Measurements from ENCODE around the gene FBXW11. TPM values are rescaled to one million over a fixed set of nuclear protein-coding genes. Genes with fewer than 3 reads are reported as not detected.
A peak's percentile ranks its signal among the peaks of the same experiment; 100 is the strongest.

Gene FBXW11
- total and polyA plus RNA-seq, 10 donors, result 7.5 to 72.1 (median 54.7) TPM

- H3K9me3 ChIP-seq, result no peaks in the 10 kb centered on the region
- H3K27ac ChIP-seq, result peak overlapping the region in 3 of 8 donors; percentile 41 to 58 (median 58)
- 46 to 50% (median 50%) methylated on average over 2 of the region's 2 CpGs for WGBS, 5 donors
- H3K4me1 ChIP-seq, result peaks cover 0 to 8% (median 0%) of the 10 kb centered on the region in 6 donors
- TF ChIP-seq CTCF (IDR thresholded peaks at IDR 0.05 in 8 of 11, conservative IDR thresholded peaks at IDR 0.05 in 3 of 11) (no peak), POLR2AphosphoS5 (IDR thresholded peaks at IDR 0.05) (no peak), POLR2A (IDR thresholded peaks at IDR 0.05) (no peak)
- peak; percentile 65 for DNase-seq
- intact Hi-C loops (cut with DNase I; ENCODE audit: low total_unique reads), result no loop called here
- peaks cover 0 to 23% (median 0%) of the 10 kb centered on the region in 6 donors for H3K36me3 ChIP-seq
- no peaks in the 10 kb centered on the region for H3K27me3 ChIP-seq (replicated peaks in 1 of 7)
- H3K4me3 ChIP-seq, result no peak overlapping the region
These were observed 166.4 kb downstream of the FBXW11 start for GRCh38 chr5:171840066-171840465.

GRCh38 chr5:171839112-171839511 lies 167.3 kb downstream of the FBXW11 start:
- Histone ChIP-seq H3K9me3 (peaks cover 0 to 3% (median under 1%) of the 10 kb centered on the region in 8 donors), H3K36me3 (peaks cover 0 to 21% (median 0%) of the 10 kb centered on the region in 6 donors), H3K27me3 (replicated peaks in 1 of 7) (no peaks in the 10 kb centered on the region), H3K4me3 (no peak overlapping the region), H3K4me1 (peaks cover 0 to 8% (median 0%) of the 10 kb centered on the region in 6 donors), H3K27ac (no peak overlapping the region)
- no peak for DNase-seq
- intact Hi-C loops (cut with DNase I; ENCODE audit: low total_unique reads), result no loop called here
- TF ChIP-seq POLR2AphosphoS5 (IDR thresholded peaks at IDR 0.05), result no peak
- TF ChIP-seq POLR2A (IDR thresholded peaks at IDR 0.05), result no peak
- no peak for TF ChIP-seq CTCF (IDR thresholded peaks at IDR 0.05 in 8 of 11, conservative IDR thresholded peaks at IDR 0.05 in 3 of 11)
- 56 to 82% (median 62%) methylated on average over 2 of the region's 2 CpGs for WGBS, 5 donors

GRCh38 chr5:171838066-171838465 lies 168.4 kb downstream of the FBXW11 start:
- no peak overlapping the region for H3K4me3 ChIP-seq

GRCh38 chr5:171837522-171837921 lies 168.9 kb downstream of the FBXW11 start:
- Histone ChIP-seq H3K27me3 (replicated peaks in 1 of 7) (no peaks in the 10 kb centered on the region), H3K4me1 (peaks cover 0 to 8% (median 0%) of the 10 kb centered on the region in 6 donors), H3K36me3 (peaks cover 0 to 16% (median 0%) of the 10 kb centered on the region in 6 donors), H3K27ac (no peak overlapping the region), H3K9me3 (peaks cover 0 to 19% (median 13%) of the 10 kb centered on the region in 8 donors), H3K4me3 (no peak overlapping the region)
- no peak for DNase-seq
- intact Hi-C loops (cut with DNase I; ENCODE audit: low total_unique reads), result no loop called here
- TF ChIP-seq POLR2AphosphoS5 (IDR thresholded peaks at IDR 0.05), result no peak
- no peak for TF ChIP-seq POLR2A (IDR thresholded peaks at IDR 0.05)
- TF ChIP-seq CTCF (IDR thresholded peaks at IDR 0.05 in 8 of 11, conservative IDR thresholded peaks at IDR 0.05 in 3 of 11), result no peak

More at GRCh38 chr5:171838066-171838465, 168.4 kb downstream of the FBXW11 start:
- Histone ChIP-seq H3K36me3 (peaks cover 0 to 21% (median 0%) of the 10 kb centered on the region in 6 donors), H3K27ac (no peak overlapping the region), H3K9me3 (peaks cover 0 to 13% (median 10%) of the 10 kb centered on the region in 8 donors), H3K4me1 (peaks cover 0 to 8% (median 0%) of the 10 kb centered on the region in 6 donors), H3K27me3 (replicated peaks in 1 of 7) (no peaks in the 10 kb centered on the region)
- intact Hi-C loops (cut with DNase I; ENCODE audit: low total_unique reads), result no loop called here
- DNase-seq, result peak; percentile 55
- WGBS, 5 donors, result 78 to 81% (median 81%) methylated on average over 11 to 12 of the region's 12 CpGs
- TF ChIP-seq POLR2A (IDR thresholded peaks at IDR 0.05), result no peak

Data from spleen (tissue), 11 donors.